HG03521 (cell line): ENCODE measurements around the gene SYDE2.
"Not testable (repeated sequence)": the region's sequence is repeated elsewhere in the genome, so short reads cannot be mapped to it uniquely, and the experiment has no call there.

ENCODE experiments used
- ATAC-seq: cut with Tn5 transposase; IDR thresholded peaks from one replicate; pipeline ENCODE4 v1.9.1; 2021; ENCODE audit warnings: mild to moderate bottlenecking, moderate library complexity; ENCODE audit not compliant: unreplicated experiment

Gene SYDE2

DNA sequence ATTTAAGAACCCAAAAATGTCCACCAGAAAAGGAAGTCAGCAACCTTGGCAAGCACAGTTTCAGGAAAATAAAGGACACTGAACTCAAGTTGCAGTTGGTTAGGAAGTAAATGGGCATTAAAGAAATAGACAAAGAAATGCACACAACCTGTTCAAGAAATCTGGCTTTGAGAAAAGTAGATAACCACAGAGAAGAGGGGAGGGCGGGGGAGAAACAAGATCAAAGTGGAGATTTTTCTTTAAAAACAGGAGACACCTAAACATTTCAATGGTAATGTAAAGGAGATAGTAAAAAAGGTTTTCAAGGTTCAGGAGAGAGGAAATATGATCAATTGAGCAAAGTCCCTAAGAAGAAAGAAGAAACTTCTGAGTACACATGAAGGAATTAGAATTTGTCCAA is 29.1 kb downstream of the SYDE2 start:
- no peak for ATAC-seq

- ATAC-seq = no peak
Measured at GRCh38 chr1:85168884-85169283, 31.9 kb downstream of the SYDE2 start.

GRCh38 chr1:85166351-85166750 is 34.5 kb downstream of the SYDE2 start:
- ATAC-seq = no peak

DNA sequence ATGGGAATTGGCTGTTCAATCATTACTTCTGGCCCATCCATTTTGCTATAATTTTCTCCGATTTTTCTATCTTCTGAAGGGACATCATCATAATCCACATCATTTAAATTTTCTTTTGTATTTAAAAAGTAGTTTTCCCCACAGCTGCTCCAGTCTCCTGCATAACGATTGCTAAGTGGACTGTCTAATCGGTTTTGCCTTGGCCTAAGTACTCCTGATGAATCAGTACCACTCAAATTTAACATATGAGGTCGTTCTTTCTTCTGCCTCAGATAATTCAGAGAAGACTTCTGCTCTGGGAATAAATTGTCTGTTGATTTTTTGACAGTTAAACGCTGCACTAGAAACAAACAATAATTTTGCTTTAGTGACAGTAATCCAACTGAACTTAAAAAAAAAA is 41.9 kb downstream of the SYDE2 start:
- no peak for ATAC-seq

GRCh38 chr1:85157436-85157835 is 43.4 kb downstream of the SYDE2 start:
- no peak for ATAC-seq

DNA sequence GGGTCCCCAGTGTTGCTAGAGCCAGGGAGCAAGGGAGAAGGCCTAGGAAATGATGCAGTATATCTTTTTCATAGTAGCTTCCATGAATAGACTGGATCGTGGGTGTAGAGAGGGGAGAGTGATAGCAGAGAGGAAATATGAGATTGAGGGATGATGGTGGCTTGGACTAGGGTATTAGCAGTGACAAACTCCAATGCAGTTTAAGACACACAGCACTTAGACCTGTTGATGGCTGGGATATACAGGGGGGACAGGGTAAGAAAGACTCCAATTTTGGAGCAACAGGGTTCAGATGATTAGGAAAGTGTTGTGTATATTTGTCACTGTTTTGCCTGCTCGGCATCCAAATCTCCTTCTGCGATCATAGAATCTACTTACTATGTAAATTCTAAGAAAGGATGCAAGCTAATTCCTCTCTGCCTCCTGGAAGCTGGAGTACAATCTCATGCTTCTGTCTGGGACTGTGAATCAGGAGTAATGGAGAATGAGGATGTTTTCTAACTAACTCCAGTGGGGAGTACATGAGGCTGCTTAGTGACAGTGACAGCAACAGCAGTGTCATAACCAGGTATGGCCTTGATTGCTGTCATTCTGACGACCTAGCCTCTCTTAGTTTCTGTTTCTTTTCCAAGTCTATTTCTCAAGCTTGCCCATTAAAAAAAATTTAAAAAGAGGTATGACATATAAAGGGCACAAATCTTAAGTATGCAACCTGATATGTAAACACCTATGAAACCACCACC is 47.5 kb downstream of the SYDE2 start:
- peak; percentile 72 for ATAC-seq

DNA sequence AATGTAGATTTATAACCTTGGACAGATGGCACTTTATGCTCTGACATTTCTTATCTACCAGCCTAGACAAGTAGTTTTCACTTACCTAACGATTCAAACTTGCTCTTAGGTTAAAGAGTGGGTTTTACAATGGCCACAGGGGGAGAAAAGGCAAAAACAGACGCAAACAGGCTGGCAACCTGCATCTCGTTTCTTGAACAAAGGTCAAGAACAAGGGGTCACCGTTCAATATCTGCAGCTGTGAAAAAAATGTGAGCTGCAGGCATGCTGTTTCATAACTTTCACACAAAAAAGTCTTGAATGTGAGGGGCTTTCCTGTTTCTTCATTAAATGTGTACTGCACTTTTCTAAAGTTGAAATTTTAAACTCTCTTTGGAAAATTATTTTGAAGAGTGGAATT is 49.4 kb downstream of the SYDE2 start:
- ATAC-seq = no peak

GRCh38 chr1:85149805-85150204 is 51.0 kb downstream of the SYDE2 start:
- no peak for ATAC-seq

DNA sequence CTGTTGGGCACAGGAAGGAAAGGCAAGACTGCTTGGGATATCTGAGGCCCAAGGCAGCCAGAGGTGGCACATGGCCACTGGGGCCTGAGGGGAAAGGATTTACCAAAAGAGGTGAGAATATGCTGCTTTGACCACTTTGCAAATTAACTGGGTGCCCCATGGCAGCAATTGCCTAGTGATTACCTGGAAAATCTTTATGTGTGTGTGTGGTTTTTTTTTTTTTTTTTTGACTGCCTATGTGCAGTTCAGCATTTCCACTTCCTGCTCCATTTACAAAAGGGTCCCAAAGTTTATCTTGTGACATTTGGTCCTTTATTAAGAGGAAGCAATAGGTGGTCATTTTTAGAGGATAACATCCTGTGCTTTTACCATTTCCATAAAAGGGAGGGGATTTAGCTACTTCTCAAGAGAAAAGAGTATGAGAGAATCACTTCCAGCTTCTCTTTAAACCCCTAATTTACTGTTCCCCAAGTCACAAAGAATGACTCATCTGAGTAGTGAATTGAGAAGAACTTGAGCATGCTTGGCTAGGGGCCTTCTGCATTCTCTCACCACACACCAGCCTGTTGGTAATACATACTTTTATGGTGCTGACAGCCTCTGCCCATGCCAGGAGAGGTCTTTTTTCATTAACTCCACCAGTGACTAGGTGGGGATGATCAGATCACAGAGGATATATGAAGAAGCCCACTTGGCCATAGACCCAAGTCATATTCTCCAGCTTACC is 52.1 kb downstream of the SYDE2 start:
- peak; percentile 77 for ATAC-seq

GRCh38 chr1:85146972-85147359 is 53.9 kb downstream of the SYDE2 start:
- ATAC-seq = no peak

GRCh38 chr1:85146298-85146971 is 54.4 kb downstream of the SYDE2 start:
- ATAC-seq = not testable (repeated sequence)

DNA sequence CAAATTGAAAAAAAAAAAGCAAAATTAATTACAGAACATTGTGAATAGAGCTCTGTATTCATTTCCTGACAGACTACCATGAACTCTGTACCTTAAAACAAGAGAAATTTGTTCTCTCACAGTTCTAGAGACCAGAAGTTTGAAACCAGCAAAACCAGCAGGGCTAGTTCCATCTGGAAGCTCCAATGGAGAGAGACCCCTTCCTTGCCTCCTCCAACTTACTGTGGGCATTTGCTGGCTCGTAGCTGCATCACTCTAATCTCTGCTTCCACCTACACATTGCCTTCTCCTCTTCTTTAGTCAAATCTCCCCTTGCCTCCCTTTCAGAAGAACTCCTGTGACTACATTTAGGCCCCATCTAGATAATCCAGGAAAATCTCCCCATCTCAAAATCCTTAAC is 56.5 kb downstream of the SYDE2 start:
- no peak for ATAC-seq

DNA sequence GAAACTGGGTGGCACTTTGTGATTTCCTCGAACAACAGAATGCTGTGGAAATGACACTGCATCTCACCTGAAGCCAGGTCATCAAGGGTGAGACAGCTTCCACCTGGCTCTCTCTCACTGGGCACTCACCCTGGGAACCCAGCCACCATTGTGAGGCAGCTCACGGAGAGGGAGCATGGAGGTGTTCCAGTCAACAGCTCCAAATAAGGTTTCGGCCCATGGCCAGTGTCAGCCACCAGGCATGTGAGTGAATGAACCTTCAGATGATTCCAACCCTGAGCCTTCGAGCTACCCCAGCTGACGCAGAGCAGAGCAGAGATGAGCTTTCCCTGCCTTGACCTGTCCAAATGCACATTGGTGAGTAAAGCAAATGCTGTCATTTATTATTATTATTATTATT is 58.1 kb downstream of the SYDE2 start:
- ATAC-seq = no peak

- not testable (repeated sequence) for ATAC-seq
Measured at GRCh38 chr1:85138439-85138838, 62.4 kb downstream of the SYDE2 start.

DNA sequence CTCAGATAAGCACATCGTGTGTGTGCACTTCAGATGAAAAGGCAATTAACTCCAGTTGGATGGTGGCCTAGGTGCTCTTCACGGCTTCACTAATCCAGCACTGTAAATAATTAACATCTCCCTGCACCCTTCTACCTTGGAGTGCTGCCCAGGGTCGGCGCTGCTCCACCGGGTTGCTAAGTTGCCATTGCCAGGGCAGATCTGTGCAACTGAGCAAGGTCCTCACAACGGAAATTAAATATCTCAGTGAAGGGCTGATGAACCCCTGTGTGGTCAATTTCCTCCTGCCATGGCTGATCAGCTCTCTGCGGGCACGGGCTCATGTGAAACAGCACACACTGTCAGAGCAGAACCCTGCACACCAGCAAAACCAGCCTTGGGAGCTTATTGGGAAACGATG is 63.2 kb downstream of the SYDE2 start:
- no peak for ATAC-seq

- no peak for ATAC-seq
Measured at GRCh38 chr1:85135392-85135798, 65.4 kb downstream of the SYDE2 start.

GRCh38 chr1:85134583-85135391 is 66.0 kb downstream of the SYDE2 start:
- no peak for ATAC-seq

DNA sequence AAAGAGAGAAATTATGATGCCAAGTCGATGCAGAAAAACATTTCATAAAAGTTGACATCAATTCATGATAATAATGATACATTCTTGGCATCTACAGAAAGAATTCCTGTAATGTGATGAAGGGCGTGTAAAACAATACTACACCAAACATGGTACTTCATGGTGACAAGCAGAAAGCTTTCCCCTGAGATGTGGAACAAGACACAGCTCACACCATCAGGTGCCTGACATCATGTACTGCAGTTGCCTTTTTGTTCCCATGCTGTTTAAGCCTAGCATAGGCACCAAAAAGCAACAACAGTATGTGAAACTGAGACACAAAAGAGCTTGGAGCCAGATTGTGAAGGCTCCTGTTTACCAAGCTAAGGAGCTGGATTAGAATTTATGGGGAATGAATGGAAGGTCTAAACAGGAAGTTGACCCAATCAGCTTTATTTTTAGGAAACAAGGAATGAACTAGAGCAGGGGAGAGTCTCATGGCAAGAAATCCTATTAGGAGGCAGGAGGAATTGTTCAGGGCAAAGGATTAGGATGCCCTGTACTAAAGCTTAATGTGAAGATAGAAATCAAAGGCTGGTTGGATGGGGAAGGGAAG is 67.2 kb downstream of the SYDE2 start:
- no peak for ATAC-seq

- no peak for ATAC-seq
Measured at GRCh38 chr1:85132078-85132720, 68.6 kb downstream of the SYDE2 start.

DNA sequence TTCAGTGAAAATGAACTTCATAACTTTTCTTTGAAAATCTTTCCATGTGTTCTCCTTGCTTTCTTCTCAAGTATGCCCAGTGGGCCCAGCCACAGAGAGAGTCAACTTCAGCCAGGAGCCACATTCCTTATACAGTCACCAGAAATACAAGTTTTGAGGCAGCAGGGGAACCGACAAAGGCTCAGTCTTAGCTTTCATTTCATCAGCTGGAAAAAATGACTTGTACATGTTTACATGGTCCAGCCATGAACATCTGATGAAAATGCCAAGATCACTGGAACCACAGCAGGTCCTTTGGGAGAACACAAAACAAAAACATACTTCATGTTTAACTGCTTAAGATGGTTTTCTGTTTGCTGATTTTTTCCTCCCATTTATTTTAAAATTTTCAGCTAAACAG is 72.5 kb downstream of the SYDE2 start:
- no peak for ATAC-seq
